Hypothalamus (tissue), 51 donors: ENCODE measurements around the gene DOK1.

Source experiments
- DNase-seq, 51 donors: peaks; one replicate each; lab custom pipeline; 2025; lab: John Stamatoyannopoulos, UW

Gene DOK1

DNA sequence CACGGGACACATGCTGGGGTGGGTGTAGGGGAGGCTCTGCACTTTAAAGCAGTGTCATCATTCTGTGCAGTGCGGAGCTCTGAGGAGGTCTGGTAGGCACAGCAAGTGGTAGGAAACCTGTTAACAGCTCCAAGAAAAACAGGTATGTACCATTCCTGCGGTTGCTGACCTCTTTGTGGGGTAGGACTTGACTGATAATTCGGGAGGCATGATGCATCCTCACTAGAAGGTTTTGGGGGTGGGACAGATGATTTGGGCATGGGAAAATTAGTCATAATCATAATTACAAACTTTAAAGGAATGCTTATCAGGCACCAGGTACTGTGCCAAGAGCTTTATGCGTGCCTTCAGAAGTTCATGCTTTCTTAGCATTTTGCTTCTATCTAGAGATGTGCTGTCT, 9.7 kb downstream of the DOK1 start:
- no peak for DNase-seq

DNA sequence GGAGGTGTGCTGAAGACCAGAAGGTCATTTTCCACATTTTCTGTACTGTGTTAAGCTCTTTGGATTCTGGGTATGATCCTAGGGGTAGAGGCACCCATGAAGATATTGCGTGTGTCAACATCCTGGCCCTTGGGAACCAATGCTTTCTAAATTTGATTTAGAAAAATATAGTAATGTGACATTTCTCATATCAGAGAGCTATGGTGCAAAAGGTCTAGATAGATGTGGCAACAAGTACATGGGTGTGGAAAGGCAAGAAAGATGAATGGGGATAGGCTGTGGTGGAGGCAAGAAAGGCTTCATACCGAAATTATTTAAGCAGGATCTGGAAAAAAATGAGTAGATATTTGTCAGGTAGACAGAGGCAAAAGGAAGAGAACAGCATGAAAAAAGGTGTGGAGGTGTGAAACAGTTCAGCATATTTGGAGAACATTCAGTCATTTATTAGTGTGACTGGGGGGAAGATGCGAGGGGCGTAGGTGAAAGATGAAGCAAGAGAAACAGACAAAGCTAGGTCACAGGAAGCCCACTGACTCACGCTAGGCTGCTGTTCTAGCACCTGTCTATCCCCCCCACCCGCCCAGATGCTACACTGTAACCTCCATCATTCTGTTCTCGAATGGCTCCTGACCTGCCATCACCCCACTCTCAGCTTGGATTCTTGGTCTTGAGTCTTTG, 11.7 kb downstream of the DOK1 start:
- DNase-seq: no peak

DNA sequence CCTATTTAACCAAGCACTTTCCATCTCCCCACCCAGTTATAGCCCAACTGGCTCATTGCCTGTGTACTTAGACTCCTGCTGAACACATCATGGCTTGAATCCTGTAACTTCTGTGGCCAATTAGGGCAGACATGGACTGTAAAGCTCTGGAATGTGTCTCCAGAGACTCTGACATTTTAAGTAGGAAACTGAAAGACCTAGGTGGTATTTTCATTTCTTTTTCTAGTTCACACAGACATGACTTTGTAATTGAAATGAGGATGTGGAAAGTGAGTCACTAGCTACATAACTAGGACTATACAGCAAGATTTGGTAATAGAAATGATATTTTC, 12.2 kb downstream of the DOK1 start:
- no peak for DNase-seq

DNA sequence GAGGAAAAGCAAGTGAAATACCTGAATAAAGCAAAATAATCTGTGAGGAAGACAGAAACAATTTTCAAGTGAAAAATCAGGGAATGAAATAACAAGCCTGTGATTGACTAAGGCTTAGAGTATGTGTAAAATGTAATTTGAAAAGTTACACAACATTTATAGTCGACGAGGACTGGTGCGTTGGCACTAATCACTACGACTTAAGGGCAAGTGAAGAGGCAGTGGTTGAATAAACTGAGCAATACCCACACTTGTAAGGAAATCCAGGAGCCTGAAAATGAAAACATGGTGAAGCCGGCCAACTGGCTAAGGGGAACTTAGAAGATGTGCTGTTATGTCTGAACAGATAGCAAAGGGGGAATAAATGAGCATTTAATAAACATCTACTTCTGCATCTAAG, 13.4 kb downstream of the DOK1 start:
- no peak for DNase-seq

DNA sequence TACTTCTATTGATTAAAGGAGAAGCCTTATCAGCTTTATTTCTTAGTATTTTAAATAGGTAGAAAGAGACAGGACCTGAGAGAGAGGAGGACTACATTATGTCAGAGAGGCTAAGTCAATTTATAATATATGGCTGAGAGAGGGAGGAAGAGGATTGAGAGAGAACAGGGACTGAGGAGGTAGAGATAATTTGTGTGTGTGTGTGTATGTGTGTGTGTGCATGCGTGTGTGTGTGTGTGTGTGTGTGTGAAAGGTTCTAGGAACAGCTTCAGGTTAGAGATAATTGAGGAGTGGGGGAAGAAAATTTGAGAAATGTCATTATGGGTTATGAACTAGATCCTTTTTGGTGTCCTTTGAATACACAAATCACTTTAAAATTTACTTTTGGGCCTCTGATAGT, 15.2 kb downstream of the DOK1 start:
- DNase-seq: no peak

DNA sequence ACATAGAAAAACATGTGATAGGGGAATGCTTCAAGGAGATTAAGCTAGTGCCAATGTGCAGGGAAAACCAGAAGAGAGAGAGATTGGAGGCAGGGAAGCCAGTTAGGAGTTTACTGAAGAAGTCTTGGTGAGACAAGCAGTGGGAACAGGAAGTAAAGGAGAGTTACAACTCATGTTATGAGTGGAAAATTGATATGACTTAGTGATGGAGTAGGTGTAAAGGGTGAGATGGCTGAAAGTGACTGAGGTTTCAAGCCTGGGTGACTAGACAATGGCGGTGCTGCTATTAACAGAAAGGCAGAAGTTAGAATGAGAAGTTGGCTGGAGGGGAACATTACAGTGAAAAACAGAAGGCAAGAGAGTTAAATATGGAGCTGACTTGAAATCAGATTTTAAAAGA, 16.5 kb downstream of the DOK1 start:
- DNase-seq: no peak

DNA sequence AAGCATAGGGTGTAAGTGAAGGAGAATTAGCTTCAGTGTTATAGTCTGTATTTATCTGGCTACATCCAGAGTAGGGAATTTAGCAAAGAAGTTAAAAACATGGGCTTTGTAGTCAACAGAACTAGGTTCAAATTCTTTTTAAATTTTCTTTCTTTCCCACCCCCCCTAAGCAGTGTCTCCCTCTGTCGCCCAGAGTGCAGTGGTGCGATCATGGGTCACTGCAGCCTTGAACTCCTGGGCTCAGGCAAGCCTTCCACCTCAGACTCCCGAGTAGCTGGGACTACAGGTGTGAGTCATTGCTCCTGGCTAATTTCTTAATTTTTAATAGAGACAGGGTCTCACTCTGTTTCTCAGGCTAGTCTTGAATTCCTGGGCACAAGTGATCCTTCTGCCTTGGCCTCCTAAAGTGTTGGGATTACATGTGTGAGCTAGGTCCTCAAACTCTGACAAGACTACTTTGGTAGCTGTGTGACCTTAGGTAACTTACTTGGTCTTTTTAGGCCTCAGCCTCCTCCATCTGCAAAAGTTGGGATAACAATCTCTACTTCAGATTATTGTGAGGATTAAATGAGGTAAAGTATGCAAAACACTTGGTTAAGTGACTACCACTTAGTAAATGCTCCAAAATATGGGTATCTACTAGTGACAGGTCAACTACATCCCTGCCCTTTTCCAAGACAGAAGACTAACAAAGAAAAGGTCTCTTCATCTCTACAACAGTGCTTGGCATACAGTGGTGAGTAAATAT, 17.8 kb downstream of the DOK1 start:
- DNase-seq: no peak

DNA sequence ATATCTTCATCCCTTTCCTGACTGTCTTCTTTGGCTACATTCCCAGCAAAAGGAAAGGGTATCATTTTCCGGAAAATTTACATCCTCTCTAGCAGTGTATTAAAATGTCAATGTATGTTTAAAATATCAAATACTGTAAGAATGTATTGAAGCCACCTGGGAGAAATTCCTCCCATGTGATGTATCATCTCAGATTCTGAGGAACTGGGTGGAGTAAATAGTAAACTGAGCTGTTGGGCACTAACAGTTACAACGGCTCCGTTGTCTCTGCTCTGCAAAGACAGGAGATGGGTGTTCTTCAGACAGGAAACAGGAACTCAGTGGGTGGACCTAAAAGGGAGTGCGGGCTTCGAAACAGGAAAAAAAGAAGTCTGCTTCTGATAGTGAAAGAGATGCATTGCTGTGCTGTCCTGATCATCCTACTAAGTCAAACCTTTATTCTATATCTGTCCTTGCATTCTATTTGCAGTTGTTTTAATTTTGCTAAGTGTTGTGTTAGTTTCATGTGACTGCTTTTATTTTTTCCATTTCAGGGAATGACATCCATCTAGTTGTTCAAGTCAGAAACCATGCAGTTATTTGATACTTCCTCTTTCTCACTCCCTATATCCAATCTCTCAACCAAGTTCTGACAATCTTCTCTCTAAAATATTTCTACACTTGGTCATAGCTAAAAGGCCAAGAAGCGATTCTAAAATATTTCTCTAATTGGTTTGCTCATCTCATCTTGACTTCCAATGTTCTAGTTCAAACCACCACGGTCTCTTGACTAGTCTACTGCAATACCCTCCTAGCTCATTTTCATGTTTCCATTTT, 19.4 kb downstream of the DOK1 start:
- DNase-seq: peak in 1 of 51 donors; percentile 17

DNA sequence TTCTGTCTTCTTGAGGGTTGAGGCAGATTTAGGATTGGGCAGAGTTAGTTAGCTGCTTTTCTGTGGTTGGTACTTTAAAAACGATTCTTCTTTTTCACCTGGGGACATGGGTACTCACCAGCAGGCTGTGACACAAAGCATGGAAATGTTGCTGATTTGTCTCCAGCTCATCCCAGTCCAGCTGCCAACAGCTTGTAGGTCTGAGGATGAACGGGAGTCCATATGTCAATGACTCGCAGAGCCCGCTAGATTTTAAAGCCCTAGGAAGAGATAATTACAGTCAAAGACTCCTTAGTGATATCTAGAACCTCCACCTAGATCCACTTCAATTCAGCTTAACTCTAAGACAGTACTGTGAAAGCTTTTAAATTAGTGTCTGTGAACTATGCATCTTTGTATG, 20.8 kb downstream of the DOK1 start:
- DNase-seq: no peak

DNA sequence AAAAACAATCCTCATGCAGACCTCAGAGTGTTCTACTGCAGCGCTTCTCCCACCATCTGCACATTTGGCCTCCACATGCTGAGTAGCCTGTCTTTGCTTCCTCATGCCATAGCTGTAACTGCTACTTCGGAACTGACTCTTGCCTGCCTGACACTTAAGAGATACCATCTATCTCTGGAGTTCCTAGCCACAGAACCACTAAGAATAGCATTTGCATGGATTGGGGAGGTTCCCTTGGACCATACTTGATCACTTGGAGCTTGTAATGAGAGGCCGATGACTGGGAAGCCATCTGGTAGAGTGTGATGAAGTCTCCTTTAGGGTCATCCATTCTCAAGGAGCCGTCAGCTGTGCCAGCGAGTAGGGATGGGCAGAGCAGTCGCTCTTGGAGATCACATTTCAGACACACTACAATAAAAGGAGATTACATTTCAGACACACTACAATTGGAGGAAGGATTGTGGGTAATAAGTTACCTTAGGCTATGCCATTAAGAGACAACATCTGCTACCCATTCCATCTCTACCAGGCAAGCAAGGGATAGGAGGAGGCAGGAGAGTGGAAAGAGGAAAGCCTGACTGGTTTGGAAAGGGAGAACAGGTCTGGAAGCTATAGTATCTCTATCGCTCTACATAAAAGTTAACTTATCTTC, 21.8 kb downstream of the DOK1 start:
- no peak for DNase-seq

DNA sequence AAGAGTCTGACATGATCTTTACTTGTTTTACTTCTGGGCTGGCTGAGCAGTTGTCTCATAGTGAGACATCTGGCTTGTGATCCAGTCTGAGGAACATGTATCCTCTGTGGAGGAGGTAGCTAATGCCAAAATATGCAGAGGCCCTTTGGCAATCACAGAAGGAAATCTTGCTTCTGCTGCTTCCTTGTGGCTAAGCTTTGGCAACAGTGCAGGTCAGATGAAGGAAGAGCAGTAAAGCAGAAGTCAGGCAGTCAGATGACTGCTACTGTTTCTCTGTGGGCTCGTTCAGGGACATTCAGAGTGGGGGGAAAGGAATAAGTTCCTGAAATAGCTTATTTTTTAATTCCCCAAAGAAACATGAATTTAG, 22.3 kb downstream of the DOK1 start:
- DNase-seq: peak in 3 of 51 donors; percentile 16 to 32 (median 27)

DNA sequence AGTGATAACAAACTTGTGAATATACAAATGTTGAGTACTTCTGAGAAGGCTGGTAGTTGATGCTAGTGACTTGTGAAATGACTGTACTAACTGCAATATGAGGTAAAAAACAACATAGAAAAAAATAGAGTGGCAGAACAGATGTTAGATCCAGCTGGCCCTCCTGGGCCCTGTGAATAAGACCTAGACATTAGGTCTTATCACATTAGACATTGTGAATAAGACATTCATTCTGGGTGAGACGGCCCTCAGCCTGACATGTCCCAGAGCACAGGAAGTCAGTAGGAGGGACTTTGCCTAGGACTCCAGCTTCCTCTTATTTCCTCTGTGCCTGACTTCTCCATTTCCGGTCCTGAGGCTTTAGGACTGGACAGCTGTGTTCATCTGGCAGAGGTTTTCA, 22.9 kb downstream of the DOK1 start:
- no peak for DNase-seq

DNA sequence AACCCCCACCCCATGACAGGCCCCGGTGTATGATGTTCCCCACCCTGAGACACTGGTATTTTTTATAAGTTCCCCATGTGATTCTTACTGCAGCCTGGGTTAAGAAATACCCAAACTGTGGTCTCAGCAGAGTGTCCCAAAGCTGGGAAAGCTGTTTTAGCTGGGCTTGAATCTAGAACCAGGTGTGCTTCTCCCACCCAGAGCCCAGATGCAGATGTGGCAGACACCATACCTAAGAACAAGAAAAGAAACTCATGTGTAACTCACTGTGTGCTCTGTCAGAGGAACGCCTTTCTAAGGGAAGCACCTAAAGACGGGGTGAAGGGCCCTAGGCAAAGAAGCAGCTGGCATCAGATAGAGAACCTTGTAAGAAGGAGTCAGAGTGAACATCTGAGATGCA, 23.9 kb downstream of the DOK1 start:
- no peak for DNase-seq

DNA sequence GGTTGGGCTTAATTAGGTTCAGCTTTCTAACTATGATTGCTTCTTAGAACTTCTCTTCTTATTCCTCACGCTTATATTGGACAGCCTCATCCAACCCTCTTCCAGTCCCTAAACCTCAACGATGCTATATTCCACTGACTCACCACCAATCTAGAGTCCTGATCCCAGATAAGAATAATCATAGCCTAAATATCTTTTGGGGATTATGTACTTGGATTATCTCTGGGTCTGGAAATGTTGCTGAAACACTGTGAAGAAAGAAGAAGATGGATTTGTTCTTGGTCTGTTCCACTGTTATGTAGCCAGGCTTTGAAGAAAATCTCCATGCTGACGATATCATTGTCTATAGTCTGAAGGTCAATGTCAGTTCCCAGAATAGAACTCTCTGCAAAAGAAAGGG, 26.9 kb downstream of the DOK1 start:
- DNase-seq: no peak

DNA sequence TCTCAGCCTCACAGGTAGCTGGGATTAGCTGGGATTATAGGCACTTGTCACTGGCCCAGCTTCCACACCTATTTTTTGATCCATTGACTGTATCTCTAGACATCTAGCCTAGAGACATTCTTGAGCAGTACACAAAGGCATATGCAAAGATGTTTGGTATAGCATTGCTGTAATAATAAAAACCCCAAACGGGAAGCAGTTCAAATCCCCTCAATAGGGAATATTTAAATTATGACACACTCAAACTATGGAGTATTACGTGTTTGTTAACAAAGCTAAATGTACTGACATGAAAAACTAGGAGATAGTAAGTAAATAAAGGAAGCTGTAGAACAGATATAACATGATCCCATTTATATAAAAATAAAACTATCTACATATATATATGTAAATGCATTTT, 27.7 kb downstream of the DOK1 start:
- DNase-seq: no peak

DNA sequence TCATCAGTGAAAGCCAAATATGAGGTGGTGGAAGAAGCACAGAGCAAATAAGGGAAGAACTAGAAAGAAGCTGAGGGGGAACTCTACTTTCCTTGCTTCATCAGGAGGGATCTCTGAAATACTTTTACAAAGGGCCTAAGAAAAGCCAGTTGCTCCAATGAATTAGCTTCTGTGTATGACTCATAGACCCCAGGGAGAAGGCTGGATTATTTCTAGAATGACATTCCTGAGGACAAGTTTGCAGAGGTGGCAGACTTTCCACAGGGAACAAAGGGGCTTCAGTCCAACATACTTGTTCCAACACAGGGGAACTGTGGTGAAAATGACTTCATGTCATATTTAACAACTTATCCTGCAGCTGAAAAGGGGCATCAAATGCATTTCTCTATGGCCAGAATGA, 29.0 kb downstream of the DOK1 start:
- DNase-seq: no peak

DNA sequence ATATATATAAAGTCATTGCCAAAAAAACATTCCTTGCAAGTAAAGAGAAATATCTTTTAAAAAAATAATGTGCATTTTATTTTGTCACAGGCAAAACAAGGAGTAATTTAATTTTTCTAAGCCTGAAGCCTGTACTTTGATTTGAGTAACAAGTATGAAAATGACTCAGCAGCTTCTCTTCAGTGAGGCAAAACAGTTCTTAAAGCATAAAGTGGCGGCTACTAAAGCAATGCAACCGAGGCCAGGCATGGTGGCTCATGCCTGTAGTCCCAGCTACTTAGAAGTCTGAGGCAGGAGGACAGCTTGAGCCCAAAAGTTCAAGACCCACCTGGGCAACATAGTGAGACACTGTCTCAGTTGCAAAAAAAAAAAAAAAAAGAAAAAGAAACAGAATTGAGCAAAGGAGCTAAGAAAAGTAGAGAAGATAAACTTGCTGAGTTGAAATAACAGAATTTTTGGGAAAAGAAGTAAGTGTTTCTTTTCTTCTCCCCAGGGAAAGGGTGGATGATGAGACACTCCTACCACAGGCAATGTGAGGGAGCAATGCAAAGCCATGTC, 29.6 kb downstream of the DOK1 start:
- no peak for DNase-seq

DNA sequence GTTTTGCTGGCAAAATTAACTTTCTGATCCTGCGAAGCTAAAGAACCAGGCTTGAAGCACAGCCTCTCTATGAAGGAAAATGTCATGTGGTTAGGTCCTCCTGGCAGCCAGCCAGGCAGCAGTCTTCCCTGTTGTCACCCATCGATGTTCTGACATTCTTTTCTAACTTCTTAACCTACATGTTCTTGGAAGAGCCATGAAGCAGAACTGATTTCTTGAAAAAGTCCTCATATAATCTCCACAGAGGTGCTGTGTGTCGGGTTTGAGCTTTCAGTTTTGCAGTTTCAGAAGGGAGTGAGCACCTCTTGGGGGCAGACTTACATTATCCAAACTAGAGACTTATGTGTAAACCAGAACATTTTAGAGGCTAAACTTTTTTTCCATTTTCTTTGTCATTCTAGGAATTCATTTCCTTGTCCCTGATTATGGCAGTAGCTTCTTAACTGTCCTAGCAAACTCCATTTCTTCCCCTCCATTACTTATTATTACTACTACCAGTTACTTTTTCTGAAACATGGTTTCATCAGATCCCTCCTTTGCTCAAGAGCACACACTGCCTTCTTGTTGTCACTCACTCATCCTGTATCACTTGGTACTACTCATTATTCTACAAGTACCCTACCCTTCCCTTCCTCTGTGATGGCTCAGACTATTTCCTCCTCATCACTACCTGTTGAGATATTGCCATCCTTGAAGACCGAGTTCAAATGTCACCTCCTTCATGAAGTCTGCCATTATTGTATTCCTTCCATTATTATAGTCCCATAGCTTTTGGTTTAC, 31.1 kb downstream of the DOK1 start:
- DNase-seq: peak in 10 of 51 donors; percentile 3 to 28 (median 10)

DNA sequence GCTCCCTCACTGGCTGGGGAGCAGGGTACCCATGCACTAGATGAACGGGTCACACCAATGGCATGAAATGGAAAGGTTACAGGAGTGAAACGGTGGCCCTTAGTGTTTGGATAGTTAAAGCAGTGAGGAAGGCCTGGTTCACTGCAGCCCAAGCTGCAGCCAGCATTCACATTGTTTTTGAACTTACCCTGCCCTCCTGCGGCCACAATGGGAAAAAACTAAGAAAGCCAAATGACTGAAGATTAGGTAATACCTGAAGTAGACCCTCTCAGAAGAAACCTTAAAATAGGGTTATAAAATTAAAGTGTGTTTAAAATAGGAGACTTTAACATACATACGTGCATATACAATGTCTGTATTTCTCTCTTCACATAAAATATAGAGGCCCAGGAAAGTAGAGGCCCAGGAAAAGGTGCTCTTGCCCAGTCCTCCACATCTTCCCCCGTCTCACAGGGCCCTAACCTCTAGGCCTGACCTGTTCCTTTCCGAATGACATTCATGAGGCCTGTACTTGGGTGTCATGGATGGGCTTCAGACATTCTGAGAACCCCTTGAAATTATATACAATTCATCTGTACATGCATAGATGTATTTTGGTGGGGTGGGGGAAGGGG, 33.3 kb downstream of the DOK1 start:
- peak in 37 of 51 donors; percentile 1 to 69 (median 24) for DNase-seq

DNA sequence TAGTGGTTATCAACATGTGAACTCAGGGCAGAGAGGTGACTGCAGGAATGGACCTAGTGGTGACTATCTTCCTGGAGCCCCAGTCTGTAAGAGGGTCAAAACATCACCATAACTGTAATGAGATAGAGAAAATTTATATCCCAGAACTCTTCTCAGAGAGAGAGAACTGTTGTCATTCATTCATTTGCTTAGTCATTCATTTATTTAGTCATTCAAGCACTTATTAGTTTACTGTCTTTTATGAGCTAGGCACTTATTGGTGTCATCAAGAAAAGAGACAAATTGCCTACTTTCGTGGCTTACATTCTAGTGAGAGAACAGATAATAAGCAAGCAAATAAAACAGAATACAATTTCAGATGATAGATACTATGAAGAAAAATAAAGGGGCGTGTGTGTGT, 34.1 kb downstream of the DOK1 start:
- DNase-seq: no peak
